Measurements from ENCODE around the gene FSD1L. TPM values are rescaled to one million over a fixed set of nuclear protein-coding genes. Genes with fewer than 3 reads are reported as not detected.

The FSD1L gene
- total and polyA plus RNA-seq, 2 of the 13 experiments (the other 11 are each of a cell fraction or from before 2014, with no cell fraction given): 4.1 to 5.1 TPM

- TF ChIP-seq PRDM10 (CRISPR knock-in tag; IDR thresholded peaks at IDR 0.05; ENCODE audit: low read depth) (no peak), ZNF589 (CRISPR knock-in tag; conservative IDR thresholded peaks at IDR 0.05) (no peak), NFKB2 (CRISPR knock-in tag; IDR thresholded peaks at IDR 0.05; ENCODE audit: borderline replicate concordance) (peak; percentile 86), ZFP36L2 (CRISPR knock-in tag; IDR thresholded peaks at IDR 0.05) (no peak), CENPBD1 (CRISPR knock-in tag; IDR thresholded peaks at IDR 0.05; ENCODE audit: borderline replicate concordance, low read depth) (no peak), MED1 (CRISPR knock-in tag; IDR thresholded peaks at IDR 0.05) (peak; percentile 60), ZSCAN25 (CRISPR knock-in tag; IDR thresholded peaks at IDR 0.05) (no peak), ZKSCAN1 (IDR thresholded peaks at IDR 0.05; ENCODE audit: low read length) (no peak), ZNF296 (CRISPR knock-in tag; conservative IDR thresholded peaks at IDR 0.05) (no peak), ATRX (CRISPR knock-in tag; IDR thresholded peaks at IDR 0.05; ENCODE audit: borderline replicate concordance) (no peak), ZNF432 (CRISPR knock-in tag; IDR thresholded peaks at IDR 0.05; ENCODE audit: borderline replicate concordance) (no peak), ZFP62 (CRISPR knock-in tag; IDR thresholded peaks at IDR 0.05) (no peak), ZBTB3 (CRISPR knock-in tag; IDR thresholded peaks at IDR 0.05; ENCODE audit: borderline replicate concordance, low read depth) (no peak), ZBTB43 (CRISPR knock-in tag; conservative IDR thresholded peaks at IDR 0.05) (peak; percentile 67; the same call in 1 of the 2 replicates), RXRB (CRISPR knock-in tag; IDR thresholded peaks at IDR 0.05; ENCODE audit: borderline replicate concordance) (peak; percentile 17; the same call in 1 of the 2 replicates), NR2C2 (CRISPR knock-in tag; IDR thresholded peaks at IDR 0.05; ENCODE audit: borderline replicate concordance) (peak; percentile 77; the same call in 1 of the 2 replicates), HNRNPK (IDR thresholded peaks at IDR 0.05; ENCODE audit: low read depth, low read length, poor library complexity, severe bottlenecking) (no peak), ZNF512B (CRISPR knock-in tag; IDR thresholded peaks at IDR 0.05; ENCODE audit: borderline replicate concordance) (0 out of 2 replicates have a peak, but pooled peaks have one; percentile 21)
These were observed 110.2 kb downstream of the FSD1L start, which contains the start of gene FKTN (continued) for GRCh38 chr9:105557804-105558610.

Measured in HepG2 (cell line).